Liver (tissue), 9 donors: ENCODE measurements around the gene PARD3. TPM values are rescaled to one million over a fixed set of nuclear protein-coding genes. Genes with fewer than 3 reads are reported as not detected.
"Not testable (repeated sequence)": the region's sequence is repeated elsewhere in the genome, so short reads cannot be mapped to it uniquely, and the experiment has no call there.

ENCODE experiments used
- DNase-seq: peaks from one replicate; pipeline ENCODE4 v3.0.0-alpha.2; 2017; ENCODE audit warnings: low spot score
- H3K27ac ChIP-seq, 2 donors: one replicate each; pipeline ENCODE4 v1.7.0; 2013; ENCODE audit warnings: inconsistent platforms in 2 of 2, low read length in 2 of 2, control low read depth in 1 of 2, low read depth in 1 of 2, mild to moderate bottlenecking in 1 of 2
- H3K27me3 ChIP-seq, 4 donors: one replicate each; pipeline versions ENCODE4 v1.6.1 to v1.7.0; 2013; ENCODE audit warnings: low read length in 3 of 4, inconsistent platforms in 1 of 4, mild to moderate bottlenecking in 1 of 4, moderate library complexity in 1 of 4; ENCODE audit not compliant: control insufficient read depth in 4 of 4, insufficient read depth in 4 of 4
- H3K36me3 ChIP-seq, 4 donors: one replicate each; pipeline versions ENCODE4 v1.6.1 to v1.7.0; 2013; ENCODE audit warnings: low read length in 3 of 4, mild to moderate bottlenecking in 3 of 4, low read depth in 1 of 4, moderate library complexity in 1 of 4; ENCODE audit not compliant: control insufficient read depth in 4 of 4, insufficient read depth in 3 of 4
- H3K4me1 ChIP-seq, 4 donors: one replicate each; pipeline versions ENCODE4 v1.6.1 to v1.7.0; 2013; ENCODE audit warnings: low read length in 3 of 4, mild to moderate bottlenecking in 3 of 4, moderate library complexity in 1 of 4; ENCODE audit not compliant: control insufficient read depth in 4 of 4, insufficient read depth in 4 of 4
- H3K4me3 ChIP-seq, 3 donors: one replicate each; pipeline versions ENCODE4 v1.6.1 to v1.7.0; 2013; ENCODE audit warnings: low read length in 3 of 3, control low read depth in 1 of 3, low read depth in 1 of 3, mild to moderate bottlenecking in 1 of 3
- H3K9ac ChIP-seq, 2 donors: one replicate each; pipeline ENCODE4 v1.7.0; 2013; ENCODE audit warnings: low read length in 2 of 2, mild to moderate bottlenecking in 2 of 2, moderate library complexity in 2 of 2, control low read depth in 1 of 2, low read depth in 1 of 2
- H3K9me3 ChIP-seq, 4 donors: one replicate each; pipeline versions ENCODE4 v1.6.1 to v1.7.0; 2013; ENCODE audit warnings: low read length in 3 of 4; ENCODE audit not compliant: control insufficient read depth in 4 of 4
- ATF3 ChIP-seq: IDR thresholded peaks from 2 replicates; pipeline ENCODE4 v1.6.1; 2016; ENCODE audit warnings: antibody characterized with exemption
- CTCF ChIP-seq: fragments of 150-350 bp; IDR thresholded peaks from 2 replicates; pipeline ENCODE4 v1.5.1; 2017; ENCODE audit warnings: improper control_type of control experiment, low read depth, low read length; ENCODE audit not compliant: missing input control
- EGR1 ChIP-seq, 2 donors: IDR thresholded peaks; 2 replicates each; pipeline ENCODE4 v1.6.1; 2016 to 2018; ENCODE audit warnings: antibody characterized with exemption in 2 of 2, low read depth in 2 of 2
- FOXA1 ChIP-seq: IDR thresholded peaks from 2 replicates; pipeline ENCODE4 v1.6.1; 2016; ENCODE audit warnings: antibody characterized with exemption
- FOXA2 ChIP-seq: IDR thresholded peaks from 2 replicates; pipeline ENCODE4 v1.6.1; 2016; ENCODE audit warnings: antibody characterized with exemption
- GABPA ChIP-seq, 2 donors: IDR thresholded peaks in 1 of 2; conservative IDR thresholded peaks in 1 of 2; 2 replicates each; pipeline ENCODE4 v1.6.1; 2016; ENCODE audit warnings: antibody characterized with exemption in 2 of 2, mild to moderate bottlenecking in 1 of 2, moderate library complexity in 1 of 2
- HNF4A ChIP-seq, 2 donors: conservative IDR thresholded peaks; 2 replicates each; pipeline ENCODE4 v1.6.1; 2016; ENCODE audit warnings: antibody characterized with exemption in 2 of 2, mild to moderate bottlenecking in 2 of 2
- HNF4G ChIP-seq: IDR thresholded peaks from 2 replicates; pipeline ENCODE4 v1.6.1; 2016; ENCODE audit warnings: antibody characterized with exemption
- JUND ChIP-seq, 2 donors: IDR thresholded peaks; 2 replicates each; pipeline ENCODE4 v1.6.1; 2016; ENCODE audit warnings: antibody characterized with exemption in 2 of 2
- NR2F2 ChIP-seq: IDR thresholded peaks from 2 replicates; pipeline ENCODE4 v1.6.1; 2016; ENCODE audit warnings: antibody characterized with exemption
- RAD21 ChIP-seq, 2 donors: IDR thresholded peaks; 2 replicates each; pipeline ENCODE4 v1.6.1; 2016; ENCODE audit warnings: antibody characterized with exemption in 2 of 2, mild to moderate bottlenecking in 2 of 2
- REST ChIP-seq: IDR thresholded peaks from 2 replicates; pipeline ENCODE4 v1.6.1; 2016; ENCODE audit warnings: antibody characterized with exemption, mild to moderate bottlenecking
- RXRA ChIP-seq, 2 donors: IDR thresholded peaks; 2 replicates each; pipeline ENCODE4 v1.6.1; 2017 to 2018; ENCODE audit warnings: antibody characterized with exemption in 2 of 2, mild to moderate bottlenecking in 1 of 2
- SP1 ChIP-seq: IDR thresholded peaks from 2 replicates; pipeline ENCODE4 v1.6.1; 2018; ENCODE audit warnings: antibody characterized with exemption, mild to moderate bottlenecking
- TAF1 ChIP-seq: conservative IDR thresholded peaks from 2 replicates; pipeline ENCODE4 v1.6.1; 2016; ENCODE audit warnings: antibody characterized with exemption, mild to moderate bottlenecking
- YY1 ChIP-seq: IDR thresholded peaks from 2 replicates; pipeline ENCODE4 v1.6.1; 2016; ENCODE audit warnings: antibody characterized with exemption, mild to moderate bottlenecking
- WGBS: extraction: QIAGEN DNeasy Blood & Tissue Kit; methylation state at CpG from one replicate; pipeline ENCODE4 v1.1.7; 2013; 5-methylcytosine and 5-hydroxymethylcytosine counted together
- polyA plus RNA-seq, 2 donors: library from polyadenylated mRNA; stranded (reverse) in 1 of 2; unstranded in 1 of 2; fragments of 200-250 nt in 1 of 2; fragments of >200 nt in 1 of 2; fragmentation: Nextera tagmentation in 1 of 2; extraction: Ambion mirVana in 1 of 2; gene quantifications; one replicate each; pipeline versions ENCODE4 v1.2.1 to v1.2.3, GENCODE V29; 2013 to 2015
- total RNA-seq, 2 donors: library from RNA; depleted of rRNA; stranded (reverse); fragments of >200 nt; gene quantifications; one replicate each; pipeline ENCODE4 v1.2.3, GENCODE V29; 2014
- TF ChIP-seq, protein P1 (sequence below): IDR thresholded peaks from 2 replicates; pipeline ENCODE4 v1.6.1; 2016; ENCODE audit warnings: antibody characterized with exemption
- TF ChIP-seq, protein P2 (sequence below): IDR thresholded peaks from 2 replicates; pipeline ENCODE4 v1.6.1; 2016; ENCODE audit warnings: antibody characterized with exemption
- donor health status: healthy.
- donor health status: healthy.
- donor health status: healthy.
- donor health status: healthy.
- donor health status: healthy.

PARD3 gene
- total and polyA plus RNA-seq, 4 donors: 12.3 to 43.8 (median 13.5) TPM

DNA sequence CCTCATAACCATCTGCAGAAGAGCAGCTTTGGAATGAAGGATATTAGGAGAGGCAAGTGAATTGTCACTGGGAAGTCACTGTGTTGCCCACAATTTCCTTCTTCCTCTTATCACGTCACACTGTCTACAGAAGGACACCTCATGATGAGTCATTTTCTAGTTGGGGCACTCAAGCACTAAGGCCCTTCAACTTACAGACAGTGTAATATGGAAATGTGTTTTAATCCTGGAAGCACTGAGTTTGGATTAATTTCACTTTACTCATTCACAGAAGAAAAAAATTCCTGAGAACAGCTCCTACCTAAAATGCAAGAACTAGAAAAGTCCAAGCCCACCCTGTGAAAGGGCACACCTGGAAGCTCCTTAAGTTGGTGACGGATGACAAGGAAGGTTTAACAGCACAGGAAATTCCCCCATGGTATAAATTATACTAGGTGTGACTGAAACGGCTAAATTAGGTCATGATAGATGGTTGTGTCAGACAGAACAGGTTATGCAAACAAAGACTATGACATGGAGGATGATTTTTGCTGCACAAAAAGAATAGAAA lies 56.6 kb downstream of the PARD3 start:
- no peak overlapping the region for H3K4me3 ChIP-seq
- DNase-seq: no peak
- no peak overlapping the region for H3K9ac ChIP-seq
- no peak overlapping the region for H3K27ac ChIP-seq
- H3K36me3 ChIP-seq: no peaks in the 10 kb centered on the region
- H3K9me3 ChIP-seq: no peaks in the 10 kb centered on the region
- TF ChIP-seq FOXA2: no peak
- TF ChIP-seq NR2F2: no peak
- H3K27me3 ChIP-seq: no peaks in the 10 kb centered on the region
- H3K4me1 ChIP-seq: peaks cover 3 to 13% (median 11%) of the 10 kb centered on the region in 4 donors
- 49% methylated on average over 3 of the region's 3 CpGs for WGBS

GRCh38 chr10:34757933-34758332 lies 57.2 kb downstream of the PARD3 start:
- Histone ChIP-seq H3K9me3 (no peaks in the 10 kb centered on the region), H3K36me3 (no peaks in the 10 kb centered on the region), H3K27ac (no peak overlapping the region), H3K4me1 (peaks cover 5 to 19% (median 16%) of the 10 kb centered on the region in 4 donors), H3K9ac (no peak overlapping the region), H3K27me3 (no peaks in the 10 kb centered on the region), H3K4me3 (no peak overlapping the region)
- TF ChIP-seq YY1 (no peak), ATF3 (no peak), RXRA (IDR thresholded peaks at IDR 0.05) (no peak), TAF1 (no peak), HNF4A (conservative IDR thresholded peaks at IDR 0.05) (no peak), SP1 (no peak), FOXA1 (no peak), GABPA (IDR thresholded peaks at IDR 0.05 in 1 of 2, conservative IDR thresholded peaks at IDR 0.05 in 1 of 2) (no peak), NR2F2 (no peak), FOXA2 (no peak), JUND (IDR thresholded peaks at IDR 0.05) (no peak), CTCF (no peak), REST (no peak), EGR1 (IDR thresholded peaks at IDR 0.05; ENCODE audit: low read depth in 2 of 2) (no peak), RAD21 (IDR thresholded peaks at IDR 0.05) (no peak), HNF4G (no peak)
- TF ChIP-seq, protein P1, sequence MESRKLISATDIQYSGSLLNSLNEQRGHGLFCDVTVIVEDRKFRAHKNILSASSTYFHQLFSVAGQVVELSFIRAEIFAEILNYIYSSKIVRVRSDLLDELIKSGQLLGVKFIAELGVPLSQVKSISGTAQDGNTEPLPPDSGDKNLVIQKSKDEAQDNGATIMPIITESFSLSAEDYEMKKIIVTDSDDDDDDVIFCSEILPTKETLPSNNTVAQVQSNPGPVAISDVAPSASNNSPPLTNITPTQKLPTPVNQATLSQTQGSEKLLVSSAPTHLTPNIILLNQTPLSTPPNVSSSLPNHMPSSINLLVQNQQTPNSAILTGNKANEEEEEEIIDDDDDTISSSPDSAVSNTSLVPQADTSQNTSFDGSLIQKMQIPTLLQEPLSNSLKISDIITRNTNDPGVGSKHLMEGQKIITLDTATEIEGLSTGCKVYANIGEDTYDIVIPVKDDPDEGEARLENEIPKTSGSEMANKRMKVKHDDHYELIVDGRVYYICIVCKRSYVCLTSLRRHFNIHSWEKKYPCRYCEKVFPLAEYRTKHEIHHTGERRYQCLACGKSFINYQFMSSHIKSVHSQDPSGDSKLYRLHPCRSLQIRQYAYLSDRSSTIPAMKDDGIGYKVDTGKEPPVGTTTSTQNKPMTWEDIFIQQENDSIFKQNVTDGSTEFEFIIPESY: no peak
- TF ChIP-seq, protein P2, sequence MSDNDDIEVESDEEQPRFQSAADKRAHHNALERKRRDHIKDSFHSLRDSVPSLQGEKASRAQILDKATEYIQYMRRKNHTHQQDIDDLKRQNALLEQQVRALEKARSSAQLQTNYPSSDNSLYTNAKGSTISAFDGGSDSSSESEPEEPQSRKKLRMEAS: no peak
- no peak for DNase-seq

- peaks cover 5 to 20% (median 15%) of the 10 kb centered on the region in 4 donors for H3K4me1 ChIP-seq
- DNase-seq, H3K36me3 ChIP-seq, H3K9ac ChIP-seq, H3K27me3 ChIP-seq, H3K9me3 ChIP-seq, H3K27ac ChIP-seq, H3K4me3 ChIP-seq: not testable (repeated sequence)
- WGBS: 93% methylated on average over 4 of the region's 4 CpGs
Observed at GRCh38 chr10:34757181-34757580, 57.9 kb downstream of the PARD3 start.
